ENCODE measurements around the gene IVD.
A peak's percentile ranks its signal among the peaks of the same experiment; 100 is the strongest.
"Not testable (repeated sequence)": the region's sequence is repeated elsewhere in the genome, so short reads cannot be mapped to it uniquely, and the experiment has no call there.

Gene IVD

DNA sequence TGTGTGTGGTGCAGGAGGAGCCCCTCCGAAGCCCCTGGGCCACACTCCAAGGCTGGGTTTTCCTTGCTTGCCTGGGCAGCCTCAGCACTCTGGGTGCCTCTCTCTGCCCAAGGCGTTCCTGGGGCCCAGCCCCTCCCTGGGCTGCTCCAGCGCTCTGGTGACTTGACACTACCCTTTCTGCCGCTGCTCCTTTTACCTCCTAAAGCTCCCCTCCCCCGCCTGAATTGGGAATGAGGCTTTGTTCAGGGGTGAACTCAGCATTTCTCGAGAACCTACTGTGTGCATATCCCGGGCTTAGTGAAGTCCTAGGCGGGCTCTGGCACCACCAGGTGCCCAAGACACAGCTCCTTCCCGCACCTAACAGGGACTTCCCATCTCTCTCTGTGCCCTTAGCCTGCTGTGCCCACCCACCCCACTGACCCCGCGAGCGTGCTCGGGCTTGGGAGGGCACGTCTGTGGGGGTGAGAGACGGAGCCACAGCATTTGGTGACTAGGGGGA lies 33.9 kb downstream of the IVD start:
- DNase-seq (ENCODE audit: low read depth in 2 of 2) = no peak

DNA sequence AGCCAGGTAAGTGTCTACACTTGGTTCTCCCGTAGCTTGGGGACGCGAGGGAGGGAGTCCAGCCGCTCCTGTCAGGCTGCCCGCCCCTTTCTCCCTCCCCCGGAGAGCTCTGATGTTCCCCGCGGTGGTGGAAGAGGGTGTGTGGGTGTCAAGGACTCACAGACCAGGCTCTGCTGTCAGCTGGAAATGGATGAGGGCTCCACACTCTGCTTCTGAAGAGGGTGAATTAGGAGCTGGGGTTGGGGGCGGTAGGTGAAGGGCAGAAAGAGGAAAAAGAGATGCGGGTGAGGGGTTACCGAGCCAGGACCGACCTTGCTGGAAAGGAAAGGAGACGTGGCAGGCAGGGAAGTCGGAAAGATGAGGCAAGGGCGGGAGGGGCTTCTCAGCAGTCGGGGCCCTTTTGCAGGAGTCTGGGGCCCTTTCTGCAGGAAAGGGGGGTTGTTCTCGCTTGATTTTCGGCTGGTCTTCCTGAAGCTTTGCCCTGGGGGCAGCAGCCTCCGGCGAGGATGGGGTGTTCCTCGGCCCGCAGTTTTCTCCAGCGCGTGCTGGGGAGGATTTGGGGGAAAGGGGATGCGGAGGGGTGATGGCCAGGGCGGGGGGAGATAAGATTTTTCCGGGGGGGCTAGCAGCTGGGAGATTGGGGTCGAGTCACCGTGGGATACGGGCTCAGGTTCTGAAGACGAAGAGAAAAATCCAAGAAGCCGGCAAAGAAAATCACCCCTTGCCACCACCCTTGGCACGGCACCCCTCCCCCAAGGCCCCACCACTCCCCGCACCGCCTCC lies 34.6 kb downstream of the IVD start:
- no peak for DNase-seq (ENCODE audit: low read depth in 2 of 2)

DNA sequence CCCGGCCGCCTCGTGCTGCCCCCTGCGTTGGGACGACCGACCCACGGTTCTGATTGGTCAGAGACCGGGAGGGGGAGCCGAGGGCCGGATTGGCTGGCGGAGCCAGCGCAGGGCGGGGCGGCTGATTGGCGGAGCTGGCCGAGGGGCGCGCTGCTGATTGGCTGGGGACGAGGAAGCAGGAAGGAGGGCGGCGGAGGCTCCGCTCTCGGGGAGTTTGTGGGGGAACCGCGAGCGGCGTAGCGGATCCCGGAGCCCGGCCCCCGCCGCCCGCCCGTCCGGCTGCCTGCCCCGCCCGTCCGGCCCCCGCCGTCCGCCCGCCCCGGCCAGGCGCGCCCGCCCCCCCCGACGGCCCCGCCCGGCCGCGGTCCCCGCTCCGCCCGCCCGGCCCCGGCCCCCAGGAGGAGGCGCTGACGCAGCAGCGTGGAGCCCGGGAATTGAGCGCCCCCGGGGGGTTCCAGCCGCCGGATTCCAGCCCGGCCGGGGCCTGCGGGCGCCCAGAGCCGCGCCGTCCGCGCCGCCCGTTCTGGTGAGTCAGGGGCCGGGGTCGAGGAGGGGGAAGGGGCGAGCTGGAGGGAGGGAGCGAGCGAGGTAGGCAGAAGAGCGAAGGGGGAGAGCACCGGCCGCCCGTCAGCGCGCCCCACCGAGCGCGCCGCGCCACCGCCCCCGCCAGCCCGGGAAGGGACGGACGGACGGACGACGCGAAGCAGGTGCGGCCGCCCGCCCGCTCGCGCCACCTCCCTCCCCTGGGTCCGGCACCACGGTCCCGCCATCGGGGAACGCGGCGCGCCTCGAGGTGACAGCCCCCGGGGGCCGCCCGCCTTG lies 35.4 kb downstream of the IVD start, which contains the start of gene BAHD1:
BAHD1 (plus strand) TSS at position 211 of the 822 bp plus-strand sequence. CDS start 17,512 bp downstream, outside the sequence.
- DNase-seq (ENCODE audit: low read depth in 2 of 2) = peak; percentile 92 to 96

DNA sequence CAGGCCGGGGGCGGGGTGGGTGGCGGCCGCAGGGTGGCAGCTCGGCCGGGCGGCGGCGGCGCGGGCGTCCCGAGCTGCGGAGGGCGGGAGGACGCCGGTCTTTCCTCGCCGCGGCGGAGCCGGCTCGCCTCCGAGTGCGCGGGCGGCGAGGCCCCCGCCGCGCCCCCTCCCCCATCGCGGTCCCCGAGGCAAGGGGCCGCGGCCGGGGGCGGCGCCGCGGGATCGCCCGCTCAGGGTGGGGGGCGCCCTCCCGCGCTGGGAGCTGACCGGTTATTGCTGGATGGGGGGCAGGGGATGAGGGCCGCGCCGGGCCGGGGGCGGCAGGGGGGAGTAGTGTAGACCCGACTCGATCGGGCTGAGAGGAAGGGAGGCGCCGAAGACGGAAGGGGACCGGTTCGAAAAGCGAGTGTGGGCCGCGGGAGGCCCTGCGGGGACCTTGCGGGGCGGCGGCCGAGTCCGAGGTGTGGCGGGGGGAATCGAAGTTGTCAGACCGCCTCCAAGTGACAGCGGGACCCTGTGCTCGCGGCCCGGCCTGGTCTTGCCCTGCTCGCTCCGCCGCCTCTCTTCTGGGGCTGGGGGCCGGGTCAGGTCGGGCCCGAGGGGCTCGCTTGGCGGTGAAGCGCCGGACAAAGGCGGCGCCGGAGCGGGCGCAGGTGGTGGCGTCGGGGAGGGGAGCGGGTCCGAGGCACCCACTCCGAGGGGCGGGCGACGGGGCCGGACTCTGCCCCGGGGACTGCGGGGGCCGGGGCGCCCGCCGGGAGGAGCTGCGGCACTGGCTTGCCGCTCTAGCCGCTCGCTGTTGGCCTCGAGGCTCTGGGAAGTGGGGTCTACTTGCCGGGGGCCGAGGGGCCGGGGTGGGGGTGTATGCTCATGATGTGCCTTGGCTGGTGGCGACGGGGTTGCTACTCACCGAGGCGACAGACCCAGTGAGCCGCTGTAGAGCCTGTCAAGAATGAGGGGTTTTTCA lies 36.3 kb downstream of the IVD start:
- no peak for DNase-seq (ENCODE audit: low read depth in 2 of 2)

DNA sequence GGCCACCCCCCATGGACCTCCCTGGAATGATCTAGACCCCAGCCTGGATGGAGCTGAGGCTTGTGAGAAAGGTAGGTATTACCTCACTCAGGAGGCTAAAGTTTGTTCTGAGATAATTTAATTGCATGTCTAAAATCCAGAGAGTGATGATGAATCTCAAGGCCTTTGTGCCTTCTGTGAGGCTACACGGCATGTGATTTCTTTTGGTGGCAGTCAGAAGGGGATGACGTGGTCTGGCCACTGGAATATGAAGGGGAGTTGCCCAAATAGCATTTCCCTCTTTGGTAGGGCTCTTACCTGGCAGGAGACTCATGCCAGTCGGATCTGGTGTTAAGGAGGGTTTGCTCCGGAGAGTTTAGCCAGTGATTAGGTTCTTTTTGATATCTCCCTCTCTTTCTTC lies 37.7 kb downstream of the IVD start:
- DNase-seq (ENCODE audit: low read depth in 2 of 2) = no peak

DNA sequence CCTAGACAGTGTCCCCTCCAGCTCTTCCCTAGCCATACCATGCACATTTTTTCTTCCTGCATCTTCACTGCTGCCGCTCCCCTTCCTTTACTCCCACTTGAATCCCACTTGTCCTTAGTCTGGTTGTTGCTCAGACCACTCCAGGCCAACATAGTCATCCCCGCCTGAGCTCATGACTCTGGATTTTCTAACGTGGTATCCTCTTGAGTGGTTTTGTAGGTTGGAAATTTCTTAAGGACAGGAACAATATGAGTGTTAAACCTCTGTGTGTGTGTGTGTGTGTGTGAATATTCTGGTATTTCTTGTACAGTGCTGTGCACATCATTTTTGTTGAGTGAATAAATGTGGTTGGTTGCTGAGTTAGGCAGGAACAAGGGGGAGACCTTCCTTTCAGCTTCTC lies 38.3 kb downstream of the IVD start:
- no peak for DNase-seq (ENCODE audit: low read depth in 2 of 2)

DNA sequence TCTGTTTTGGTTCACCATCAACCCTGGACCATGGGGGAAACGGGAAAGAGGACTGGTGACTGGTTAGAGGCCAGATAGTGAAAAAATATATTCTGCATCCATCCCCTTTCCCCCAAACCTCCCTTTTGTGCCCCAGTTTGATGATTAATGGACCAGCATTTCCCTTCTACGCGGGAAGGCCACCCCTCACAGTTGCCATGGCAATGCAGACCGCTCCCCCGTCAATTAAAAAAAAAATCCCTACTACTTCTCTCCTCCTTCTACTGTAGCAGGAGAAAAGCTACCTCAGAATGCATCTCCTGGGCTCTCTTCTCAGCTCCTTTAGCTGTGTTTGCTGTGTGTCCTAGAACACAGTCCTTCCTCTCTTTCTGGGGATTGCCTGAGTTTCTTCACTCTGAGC lies 39.1 kb downstream of the IVD start:
- no peak for DNase-seq (ENCODE audit: low read depth in 2 of 2)

DNA sequence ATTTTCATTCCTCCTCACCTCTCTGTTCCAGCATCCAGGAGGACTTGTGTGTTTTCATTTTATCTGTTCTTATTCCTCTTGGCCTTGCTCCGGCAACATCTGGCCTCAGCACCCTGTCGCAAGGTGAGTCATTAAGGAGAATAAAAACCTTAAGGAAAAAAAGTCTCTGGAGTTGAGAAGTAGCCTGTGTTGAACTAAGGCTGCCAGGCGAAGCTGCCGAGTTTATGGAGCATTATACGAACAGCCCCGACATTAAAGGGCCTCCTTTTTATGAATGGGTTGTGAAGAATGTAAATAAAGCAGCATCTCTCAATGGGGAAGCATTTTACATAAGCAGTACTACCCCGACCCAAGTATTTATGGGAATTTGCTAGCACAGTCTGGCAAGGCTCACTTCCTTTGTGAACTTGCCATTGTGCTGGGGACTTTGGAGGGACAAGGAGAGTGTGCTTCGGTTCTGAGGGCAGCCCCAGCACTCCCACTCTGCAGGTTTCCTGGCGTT lies 39.9 kb downstream of the IVD start:
- DNase-seq (ENCODE audit: low read depth in 2 of 2) = no peak

DNA sequence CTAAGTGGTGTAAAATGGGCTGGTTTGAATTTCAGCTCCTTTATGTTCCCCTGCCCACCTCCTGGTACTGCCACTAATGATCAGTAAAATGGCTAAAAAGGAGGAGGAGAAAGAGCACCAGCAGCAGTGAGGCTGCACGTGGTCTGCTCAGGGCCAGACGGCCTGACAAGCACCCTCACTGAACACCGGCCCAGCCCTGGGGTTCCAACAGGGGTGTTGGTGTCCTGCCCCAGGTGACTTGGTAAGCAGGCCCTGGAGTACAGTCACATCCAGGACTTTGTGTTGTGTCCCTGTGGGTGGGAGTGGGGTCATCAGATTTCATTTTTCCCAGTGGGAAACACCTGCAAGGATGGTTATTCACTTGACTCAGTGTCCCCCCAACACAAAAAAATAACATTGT lies 40.5 kb downstream of the IVD start:
- no peak for DNase-seq (ENCODE audit: low read depth in 2 of 2)

DNA sequence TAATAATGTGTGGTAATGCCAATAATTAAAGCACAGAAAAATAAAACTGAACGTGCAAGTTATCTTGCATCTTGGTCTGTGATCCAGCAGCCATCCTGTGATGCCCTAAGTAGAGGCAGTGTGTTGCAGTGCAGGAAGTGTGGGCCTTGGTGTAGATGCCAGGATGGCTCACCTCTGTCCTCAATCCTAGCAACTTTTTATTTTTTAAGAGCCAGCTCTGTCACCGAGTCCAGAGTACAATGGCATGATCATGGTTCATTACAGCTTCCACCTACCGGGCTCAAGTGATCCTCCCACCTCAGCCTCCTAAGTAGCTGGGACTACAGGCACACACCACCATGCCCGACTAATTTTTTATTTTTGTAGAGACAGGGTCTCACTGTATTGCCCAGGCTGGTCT lies 42.8 kb downstream of the IVD start:
- DNase-seq (ENCODE audit: low read depth in 2 of 2) = no peak

DNA sequence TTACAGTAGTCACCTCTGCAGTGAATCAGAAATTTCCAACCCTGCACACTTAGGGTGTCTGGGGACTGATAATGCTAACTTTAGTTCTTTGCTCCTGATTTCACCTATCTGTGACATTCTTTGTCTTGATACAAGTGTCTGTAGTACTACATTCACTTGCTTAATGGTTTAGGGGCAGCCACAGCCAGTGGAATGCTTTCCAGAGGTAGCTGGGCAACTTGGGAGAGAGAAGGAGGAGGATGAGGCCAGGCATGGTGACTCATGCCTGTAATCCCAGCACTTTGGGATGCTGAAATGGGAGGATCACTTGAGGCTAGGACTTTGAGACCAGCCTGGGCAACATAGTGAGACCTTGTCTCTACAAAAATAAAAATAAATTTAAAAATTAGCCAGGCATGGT lies 43.7 kb downstream of the IVD start:
- no peak for DNase-seq (ENCODE audit: low read depth in 2 of 2)

DNA sequence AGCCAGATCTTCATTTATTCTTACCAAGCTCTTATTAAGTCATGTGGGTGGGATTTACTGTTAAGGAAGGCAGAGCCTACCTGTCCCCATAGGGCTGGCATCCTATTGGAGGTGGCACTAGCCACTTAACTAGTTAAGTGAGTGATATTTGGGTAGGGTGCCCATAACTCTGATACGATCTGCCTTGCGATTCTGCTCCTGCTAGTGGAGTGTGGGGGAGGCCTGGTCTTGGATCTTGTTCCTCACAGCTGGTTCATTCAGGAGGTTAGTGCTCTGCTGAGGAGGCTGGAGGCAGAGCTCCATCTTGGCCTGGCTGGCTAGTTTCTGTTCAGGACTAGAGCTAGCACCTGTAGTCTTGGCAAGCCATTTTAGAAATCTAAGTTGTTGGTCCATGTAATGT lies 44.5 kb downstream of the IVD start:
- no peak for DNase-seq (ENCODE audit: low read depth in 2 of 2)

DNA sequence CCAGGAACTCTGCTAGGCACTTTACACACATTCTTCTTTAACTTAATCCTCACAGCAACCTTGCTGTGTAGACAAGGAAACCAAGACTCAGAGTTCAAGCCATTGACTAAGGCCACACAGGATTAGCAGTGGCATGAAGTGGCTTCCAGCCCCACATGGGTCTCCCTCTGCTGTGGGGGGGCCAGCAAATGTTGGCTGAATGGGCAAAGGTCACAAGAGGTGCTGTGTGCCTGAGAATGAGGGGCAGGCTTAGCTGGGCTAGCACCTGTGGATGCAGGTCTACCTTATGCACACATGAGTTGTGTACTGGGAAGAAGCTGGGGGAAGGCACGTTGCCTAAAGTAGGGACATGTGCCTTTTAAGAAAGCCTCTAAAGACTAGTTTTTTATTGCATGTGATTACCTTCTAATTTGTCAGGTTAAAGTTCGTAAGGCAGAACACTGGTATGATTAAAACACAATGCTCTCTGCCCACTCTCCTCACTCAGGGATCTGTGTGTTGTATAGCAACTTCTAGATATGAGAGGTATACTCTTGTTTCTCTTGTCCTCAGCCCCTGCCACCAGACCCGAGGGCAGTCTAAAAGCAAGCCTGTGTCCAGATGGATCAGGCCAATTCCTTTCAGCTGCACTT lies 46.0 kb downstream of the IVD start:
- DNase-seq (ENCODE audit: low read depth in 2 of 2) = no peak

DNA sequence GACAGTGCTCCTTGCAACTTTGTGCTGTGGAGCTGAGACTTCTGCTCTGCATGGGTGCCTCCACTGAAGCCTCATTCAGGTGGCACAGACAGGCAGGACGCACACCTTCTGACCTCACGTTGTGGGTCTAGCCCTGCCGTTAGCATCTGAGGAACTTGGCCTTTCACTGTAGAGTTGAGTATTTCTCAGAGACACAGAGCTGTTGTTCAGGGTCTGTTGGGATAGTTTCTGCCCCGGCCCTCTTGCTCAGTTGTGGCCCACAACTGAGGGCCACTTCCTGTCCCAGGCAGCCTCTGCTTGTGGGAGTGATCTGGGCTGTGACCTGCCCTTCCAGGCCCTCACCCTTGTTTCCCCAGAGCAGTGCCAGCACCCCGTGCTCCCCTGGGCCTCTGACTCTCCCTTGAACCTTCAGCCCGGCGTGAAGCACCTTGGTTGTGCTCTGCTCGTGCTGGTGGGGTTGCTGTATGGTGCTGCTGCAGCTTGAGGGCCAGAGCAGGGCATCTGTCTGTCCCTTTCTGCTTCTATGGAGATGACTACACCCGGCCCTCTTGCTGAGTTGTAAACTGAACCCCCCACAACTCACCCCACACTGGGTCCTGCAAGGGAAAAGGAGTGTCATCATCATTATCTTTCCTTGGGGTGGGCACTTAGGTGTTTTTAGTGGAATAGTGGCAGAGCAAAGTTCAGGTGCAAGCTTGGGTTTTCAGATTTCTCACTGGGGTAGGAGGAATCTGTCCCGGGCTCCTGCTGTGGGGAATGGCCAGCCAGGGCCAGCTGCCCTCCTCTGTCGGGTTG lies 46.9 kb downstream of the IVD start:
- no peak for DNase-seq (ENCODE audit: low read depth in 2 of 2)

DNA sequence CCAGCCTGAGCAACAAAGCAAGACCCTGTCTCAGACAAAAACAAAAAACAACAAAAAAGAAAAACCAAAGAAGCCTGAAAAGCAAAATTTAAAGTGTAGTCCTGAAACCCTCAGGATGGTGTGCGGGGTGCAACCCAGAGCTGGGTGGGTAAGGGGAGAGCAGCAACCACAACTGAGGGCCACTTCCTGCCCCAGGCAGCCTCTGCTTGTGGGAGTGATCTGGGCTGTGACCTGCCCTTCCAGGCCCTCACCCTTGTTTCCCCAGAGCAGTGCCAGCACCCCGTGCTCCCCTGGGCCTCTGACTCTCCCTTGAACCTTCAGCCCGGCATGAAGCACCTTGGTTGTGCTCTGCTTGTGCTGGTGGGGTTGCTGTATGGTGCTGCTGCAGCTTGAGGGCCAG lies 48.3 kb downstream of the IVD start:
- not testable (repeated sequence) for DNase-seq (ENCODE audit: low read depth in 2 of 2)

DNA sequence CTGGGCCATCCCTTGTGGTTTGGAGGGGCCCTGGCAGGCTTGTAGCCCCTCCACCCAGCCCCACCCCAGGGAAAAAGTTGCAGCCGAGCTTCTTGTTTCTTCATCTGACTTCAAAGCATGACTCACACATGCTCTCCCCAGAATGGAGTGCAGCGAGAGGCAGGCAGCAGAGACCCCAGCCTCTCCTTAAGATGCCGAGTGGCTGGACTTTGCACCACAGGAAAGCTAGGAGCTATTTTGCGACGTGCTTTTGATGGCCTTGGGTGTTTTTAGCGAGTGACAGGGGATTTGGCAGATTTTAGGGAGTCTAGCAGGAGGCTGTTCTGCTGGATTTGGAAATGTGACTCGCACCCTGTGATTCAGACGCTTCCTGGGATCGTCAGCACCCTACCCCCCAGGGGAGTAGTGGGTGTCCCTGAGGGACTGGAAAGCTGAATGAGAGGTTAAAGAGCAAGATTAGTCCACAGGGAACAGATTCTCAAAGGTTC lies 49.4 kb downstream of the IVD start:
- no peak for DNase-seq (ENCODE audit: low read depth in 2 of 2)

DNA sequence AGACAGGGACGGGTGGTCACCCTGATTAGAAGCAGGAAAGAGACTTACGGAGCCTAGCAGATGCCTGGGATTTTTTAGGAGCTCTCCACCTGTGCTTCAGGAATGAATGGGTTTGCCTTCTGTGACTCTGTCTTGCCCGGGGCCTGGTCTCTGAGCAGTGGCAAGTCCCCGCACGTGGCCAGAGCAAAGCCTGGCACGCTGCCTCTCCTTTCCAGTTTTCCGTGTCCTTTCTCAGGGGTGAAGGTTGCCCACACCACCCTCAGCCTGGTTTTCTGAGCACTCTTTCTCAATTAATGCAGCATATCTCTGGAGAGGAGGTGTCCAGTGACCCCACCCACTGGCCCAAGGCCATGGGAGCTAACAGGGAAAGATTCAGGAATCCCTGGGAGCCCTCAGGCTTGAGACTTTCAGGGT lies 50.7 kb downstream of the IVD start:
- no peak for DNase-seq (ENCODE audit: low read depth in 2 of 2)

DNA sequence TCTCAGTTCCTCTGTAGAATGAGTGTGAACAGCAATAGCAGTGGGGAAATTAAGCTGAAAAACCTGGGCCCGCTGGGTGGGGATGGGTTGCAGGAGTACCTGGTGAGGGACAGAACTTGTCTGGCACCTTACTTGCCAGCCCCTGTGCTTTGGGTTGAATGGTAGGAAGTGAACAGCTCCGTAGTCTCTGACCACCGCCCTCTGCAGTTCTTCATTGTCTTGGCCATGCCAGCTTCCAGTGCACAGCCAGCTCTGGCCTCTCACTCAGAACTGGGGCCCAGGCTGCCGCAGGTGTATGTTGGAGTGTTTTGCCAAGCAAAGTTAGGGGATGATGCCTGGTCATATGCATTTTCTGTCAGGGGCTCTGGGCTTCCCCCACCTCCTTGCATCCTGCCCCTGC lies 51.1 kb downstream of the IVD start:
- DNase-seq (ENCODE audit: low read depth in 2 of 2) = no peak

DNA sequence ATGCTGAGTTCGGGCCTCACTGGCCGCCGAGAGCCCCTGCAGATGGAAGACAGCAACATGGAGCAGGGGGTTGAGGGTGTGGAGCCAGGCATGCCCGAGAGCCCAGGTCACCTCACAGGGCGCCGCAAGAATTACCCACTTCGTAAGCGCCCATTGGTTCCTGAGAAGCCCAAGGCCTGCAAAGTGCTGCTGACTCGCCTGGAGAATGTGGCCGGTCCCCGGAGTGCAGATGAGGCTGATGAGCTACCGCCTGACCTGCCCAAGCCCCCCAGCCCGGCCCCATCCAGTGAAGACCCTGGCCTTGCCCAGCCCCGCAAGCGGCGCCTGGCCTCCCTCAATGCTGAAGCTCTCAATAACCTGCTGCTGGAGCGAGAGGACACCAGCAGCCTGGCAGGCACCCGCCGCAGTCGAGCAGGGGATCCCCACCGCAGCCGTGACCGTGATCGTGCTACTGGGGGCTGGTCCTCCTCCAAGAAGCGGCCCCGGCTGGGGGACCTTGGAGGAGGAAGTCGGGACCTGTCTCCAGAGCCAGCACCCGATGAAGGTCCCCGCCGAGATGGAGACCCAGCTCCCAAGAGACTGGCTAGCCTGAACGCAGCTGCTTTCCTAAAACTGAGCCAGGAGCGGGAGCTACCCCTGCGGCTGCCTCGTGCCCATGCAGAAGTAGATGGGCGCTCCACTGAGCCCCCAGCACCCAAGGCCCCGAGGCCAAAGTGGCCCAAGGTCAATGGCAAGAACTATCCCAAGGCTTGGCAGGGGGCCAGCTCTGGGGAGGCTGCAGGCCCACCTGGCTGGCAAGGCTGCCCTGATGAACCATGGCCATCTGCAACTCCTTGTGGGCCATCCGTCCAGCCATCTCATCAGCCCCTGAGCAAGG lies 53.1 kb downstream of the IVD start:
- DNase-seq (ENCODE audit: low read depth in 2 of 2) = no peak

Data from stimulated activated CD4-positive, alpha-beta T cell treated with anti-CD3 and anti-CD28 coated beads, Interleukin-15, amount 100 ng/mL, for 48 hours (primary cell).